Body of pancreas (tissue), 4 donors: ENCODE measurements around the gene GPM6B.

Source experiments
- CTCF ChIP-seq, 7 experiments: fragments of 450-650 bp in 4 of 7; fragments of 200-600 bp in 3 of 7; sonication (generic) in 3 of 7; IDR thresholded peaks; one replicate each; pipeline ENCODE4 v1.5.1; 2016 to 2019; ENCODE audit warnings: antibody characterized with exemption in 7 of 7
- POLR2A ChIP-seq, 3 donors: fragments of 450-650 bp; IDR thresholded peaks; one replicate each; pipeline ENCODE4 v1.6.1; 2016; ENCODE audit warnings: antibody characterized with exemption in 3 of 3, mild to moderate bottlenecking in 2 of 3

- TF ChIP-seq POLR2A (IDR thresholded peaks at IDR 0.05) (no peak), CTCF (IDR thresholded peaks at IDR 0.05) (no peak)
Observed at GRCh38 chrX:13845721-13846378, 29.0 kb upstream of the GPM6B start.
